Neural progenitor cell (in vitro differentiated cells): ENCODE results near the gene FMN1. TPM values are rescaled to one million over a fixed set of nuclear protein-coding genes. Genes with fewer than 3 reads are reported as not detected.

Experiments used
- DNase-seq: peaks from one replicate; pipeline ENCODE4 v3.0.0-alpha.2; 2016; ENCODE audit warnings: low spot score
- H2AFZ ChIP-seq: fragments of 200-600 bp; sonication (generic); replicated peaks from 2 replicates; pipeline ENCODE4 v1.6.1; 2016; ENCODE audit warnings: antibody characterized with exemption
- H3F3A ChIP-seq: fragments of 200-600 bp; sonication (generic); 2 replicates; pipeline ENCODE4 v1.6.1; 2016; ENCODE audit warnings: antibody characterized with exemption, low read depth
- H3K27ac ChIP-seq: fragments of 200-600 bp; sonication (generic); 2 replicates; pipeline ENCODE4 v1.5.1; 2016; ENCODE audit warnings: mild to moderate bottlenecking
- H3K27me3 ChIP-seq: fragments of 200-600 bp; sonication (generic); 2 replicates; pipeline ENCODE4 v1.6.1; 2016; ENCODE audit warnings: mild to moderate bottlenecking, moderate library complexity
- H3K36me3 ChIP-seq: fragments of 200-600 bp; sonication (generic); 2 replicates; pipeline ENCODE4 v1.5.1; 2016
- H3K4me1 ChIP-seq: fragments of 200-600 bp; sonication (generic); 2 replicates; pipeline ENCODE4 v1.6.1; 2016; ENCODE audit warnings: mixed run types
- H3K4me2 ChIP-seq: fragments of 200-600 bp; sonication (generic); 2 replicates; pipeline ENCODE4 v1.6.1; 2016
- H3K4me3 ChIP-seq: fragments of 200-600 bp; sonication (generic); 2 replicates; pipeline ENCODE4 v1.5.1; 2016
- H3K79me2 ChIP-seq: fragments of 200-600 bp; sonication (generic); 2 replicates; pipeline ENCODE4 v1.6.1; 2016; ENCODE audit warnings: low read depth
- H3K9ac ChIP-seq: fragments of 200-600 bp; sonication (generic); 2 replicates; pipeline ENCODE4 v1.6.1; 2016
- H3K9me3 ChIP-seq: fragments of 200-600 bp; sonication (generic); 2 replicates; pipeline ENCODE4 v1.5.1; 2016; ENCODE audit warnings: low read depth
- H4K20me1 ChIP-seq: fragments of 200-600 bp; sonication (generic); 2 replicates; pipeline ENCODE4 v1.6.1; 2016; ENCODE audit warnings: low read depth
- H3K27ac Mint-ChIP-seq: 3 replicates; pipeline ENCODE4 v1.8.0; 2021; ENCODE audit warnings: mixed read lengths
- H3K27me3 Mint-ChIP-seq: 2 replicates; pipeline ENCODE4 v1.8.0; 2022; ENCODE audit warnings: low read depth, mild to moderate bottlenecking, inconsistent platforms, moderate library complexity, mixed read lengths; ENCODE audit not compliant: insufficient read depth
- H3K36me3 Mint-ChIP-seq: 3 replicates; pipeline ENCODE4 v1.8.0; 2021; ENCODE audit warnings: mixed read lengths
- H3K4me1 Mint-ChIP-seq: 3 replicates; pipeline ENCODE4 v1.8.0; 2021; ENCODE audit warnings: mixed read lengths
- H3K4me3 Mint-ChIP-seq: 3 replicates; pipeline ENCODE4 v1.8.0; 2021; ENCODE audit warnings: mild to moderate bottlenecking, moderate library complexity, mixed read lengths
- H3K9me3 Mint-ChIP-seq: 3 replicates; pipeline ENCODE4 v1.8.0; 2020; ENCODE audit warnings: mixed read lengths
- EZH2 ChIP-seq: fragments of 200-600 bp; sonication (generic); IDR thresholded peaks from 2 replicates; pipeline ENCODE4 v1.6.1; 2017; ENCODE audit warnings: antibody characterized with exemption, mild to moderate bottlenecking, moderate library complexity
- EZH2phosphoT487 ChIP-seq: fragments of 200-600 bp; sonication (generic); IDR thresholded peaks from 2 replicates; pipeline ENCODE4 v1.6.1; 2017; ENCODE audit warnings: antibody characterized with exemption
- total RNA-seq: library from RNA; depleted of rRNA; stranded (reverse); fragments of >200 nt; gene quantifications from 2 replicates; pipeline ENCODE4 v1.2.3, GENCODE V29; 2015; ENCODE audit warnings: low replicate concordance
- TF ChIP-seq, protein P1 (sequence below): fragments of 200-600 bp; sonication (generic); IDR thresholded peaks from 2 replicates; pipeline ENCODE4 v1.5.1; 2017; ENCODE audit warnings: antibody characterized with exemption, mild to moderate bottlenecking

FMN1 gene, protein sequence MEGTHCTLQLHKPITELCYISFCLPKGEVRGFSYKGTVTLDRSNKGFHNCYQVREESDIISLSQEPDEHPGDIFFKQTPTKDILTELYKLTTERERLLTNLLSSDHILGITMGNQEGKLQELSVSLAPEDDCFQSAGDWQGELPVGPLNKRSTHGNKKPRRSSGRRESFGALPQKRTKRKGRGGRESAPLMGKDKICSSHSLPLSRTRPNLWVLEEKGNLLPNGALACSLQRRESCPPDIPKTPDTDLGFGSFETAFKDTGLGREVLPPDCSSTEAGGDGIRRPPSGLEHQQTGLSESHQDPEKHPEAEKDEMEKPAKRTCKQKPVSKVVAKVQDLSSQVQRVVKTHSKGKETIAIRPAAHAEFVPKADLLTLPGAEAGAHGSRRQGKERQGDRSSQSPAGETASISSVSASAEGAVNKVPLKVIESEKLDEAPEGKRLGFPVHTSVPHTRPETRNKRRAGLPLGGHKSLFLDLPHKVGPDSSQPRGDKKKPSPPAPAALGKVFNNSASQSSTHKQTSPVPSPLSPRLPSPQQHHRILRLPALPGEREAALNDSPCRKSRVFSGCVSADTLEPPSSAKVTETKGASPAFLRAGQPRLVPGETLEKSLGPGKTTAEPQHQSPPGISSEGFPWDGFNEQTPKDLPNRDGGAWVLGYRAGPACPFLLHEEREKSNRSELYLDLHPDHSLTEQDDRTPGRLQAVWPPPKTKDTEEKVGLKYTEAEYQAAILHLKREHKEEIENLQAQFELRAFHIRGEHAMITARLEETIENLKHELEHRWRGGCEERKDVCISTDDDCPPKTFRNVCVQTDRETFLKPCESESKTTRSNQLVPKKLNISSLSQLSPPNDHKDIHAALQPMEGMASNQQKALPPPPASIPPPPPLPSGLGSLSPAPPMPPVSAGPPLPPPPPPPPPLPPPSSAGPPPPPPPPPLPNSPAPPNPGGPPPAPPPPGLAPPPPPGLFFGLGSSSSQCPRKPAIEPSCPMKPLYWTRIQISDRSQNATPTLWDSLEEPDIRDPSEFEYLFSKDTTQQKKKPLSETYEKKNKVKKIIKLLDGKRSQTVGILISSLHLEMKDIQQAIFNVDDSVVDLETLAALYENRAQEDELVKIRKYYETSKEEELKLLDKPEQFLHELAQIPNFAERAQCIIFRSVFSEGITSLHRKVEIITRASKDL (N-terminal part only)
- total RNA-seq, result 2.2 and 5.7 TPM in 2 replicates

DNA sequence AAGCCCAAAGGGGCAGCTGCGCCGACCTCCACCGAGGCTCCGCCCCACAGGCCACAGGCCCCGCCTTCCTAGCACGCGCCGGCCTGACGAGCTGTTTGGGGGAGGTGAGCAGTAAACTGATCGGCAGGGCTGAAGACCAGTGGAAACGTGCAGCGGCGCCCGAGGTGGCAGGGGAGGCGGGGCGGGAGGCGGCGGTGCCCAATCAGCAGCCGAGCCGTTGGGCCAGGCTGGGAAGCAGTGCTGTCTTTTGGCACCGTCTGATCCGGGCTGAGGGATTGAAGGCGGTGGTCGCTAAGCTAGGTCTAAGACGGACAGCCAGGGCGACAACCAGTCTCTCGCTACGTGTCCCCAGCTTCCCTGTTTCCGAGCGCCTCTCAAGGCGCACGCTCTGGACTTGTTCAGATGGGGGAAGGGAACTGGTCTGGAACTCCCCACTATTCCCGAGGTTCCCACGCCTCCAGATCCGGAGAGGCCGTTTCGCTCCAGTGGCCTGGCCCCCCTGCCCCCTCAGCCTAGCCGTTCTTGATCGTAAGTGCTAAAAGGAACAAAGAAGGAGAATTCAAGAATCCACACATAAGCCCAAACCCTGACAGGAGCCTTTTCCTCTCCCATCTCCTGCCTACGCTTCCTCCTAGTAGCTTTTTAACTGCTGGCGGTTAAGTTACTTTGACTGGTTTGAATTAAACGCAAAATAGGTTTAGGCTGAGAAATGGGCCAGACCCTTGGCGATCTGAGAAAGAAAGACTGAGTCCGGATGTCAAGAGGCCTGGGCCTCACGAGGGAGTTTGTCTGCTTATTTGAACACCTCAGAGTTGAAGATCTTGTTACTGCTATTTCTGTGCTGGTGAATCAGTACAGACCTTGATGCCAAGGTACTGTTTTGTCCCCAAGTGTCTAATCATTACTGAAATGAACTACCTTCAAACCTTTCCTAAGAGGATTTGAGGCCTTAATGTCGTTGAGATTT is at the start of gene FMN1:
Gene FMN1 (minus strand): TSS at position 11 of the 967 bp plus-strand sequence. CDS start 39,800 bp downstream, outside the sequence.
- Histone ChIP-seq H3K36me3 (no peaks in the 10 kb centered on the region), H3K9me3 (no peaks in the 10 kb centered on the region), H3K4me1 (peaks cover 27% of the 10 kb centered on the region), H4K20me1 (no peaks in the 10 kb centered on the region), H3K9ac (no peak within 1 kb of the TSS), H3K4me3 (peak within 1 kb of the TSS; percentile 53), H3K4me2 (peak within 1 kb of the TSS; percentile 79), H3K79me2 (no peaks in the 10 kb centered on the region), H3F3A (peaks cover 26% of the 10 kb centered on the region), H2AFZ (peak within 1 kb of the TSS; percentile 85), H3K27me3 (no peaks in the 10 kb centered on the region), H3K27ac (no peak within 1 kb of the TSS)
- Mint-ChIP-seq H3K27me3 (peaks cover 6% of the 10 kb centered on the region), H3K36me3 (no peaks in the 10 kb centered on the region), H3K4me1 (peaks cover 41% of the 10 kb centered on the region), H3K27ac (peak within 1 kb of the TSS; percentile 23), H3K9me3 (no peaks in the 10 kb centered on the region), H3K4me3 (peak within 1 kb of the TSS; percentile 91)
- no peak for TF ChIP-seq EZH2phosphoT487
- TF ChIP-seq EZH2, result no peak
- TF ChIP-seq, protein P1, sequence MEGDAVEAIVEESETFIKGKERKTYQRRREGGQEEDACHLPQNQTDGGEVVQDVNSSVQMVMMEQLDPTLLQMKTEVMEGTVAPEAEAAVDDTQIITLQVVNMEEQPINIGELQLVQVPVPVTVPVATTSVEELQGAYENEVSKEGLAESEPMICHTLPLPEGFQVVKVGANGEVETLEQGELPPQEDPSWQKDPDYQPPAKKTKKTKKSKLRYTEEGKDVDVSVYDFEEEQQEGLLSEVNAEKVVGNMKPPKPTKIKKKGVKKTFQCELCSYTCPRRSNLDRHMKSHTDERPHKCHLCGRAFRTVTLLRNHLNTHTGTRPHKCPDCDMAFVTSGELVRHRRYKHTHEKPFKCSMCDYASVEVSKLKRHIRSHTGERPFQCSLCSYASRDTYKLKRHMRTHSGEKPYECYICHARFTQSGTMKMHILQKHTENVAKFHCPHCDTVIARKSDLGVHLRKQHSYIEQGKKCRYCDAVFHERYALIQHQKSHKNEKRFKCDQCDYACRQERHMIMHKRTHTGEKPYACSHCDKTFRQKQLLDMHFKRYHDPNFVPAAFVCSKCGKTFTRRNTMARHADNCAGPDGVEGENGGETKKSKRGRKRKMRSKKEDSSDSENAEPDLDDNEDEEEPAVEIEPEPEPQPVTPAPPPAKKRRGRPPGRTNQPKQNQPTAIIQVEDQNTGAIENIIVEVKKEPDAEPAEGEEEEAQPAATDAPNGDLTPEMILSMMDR, result no peak
- DNase-seq, result peak; percentile 98

DNA sequence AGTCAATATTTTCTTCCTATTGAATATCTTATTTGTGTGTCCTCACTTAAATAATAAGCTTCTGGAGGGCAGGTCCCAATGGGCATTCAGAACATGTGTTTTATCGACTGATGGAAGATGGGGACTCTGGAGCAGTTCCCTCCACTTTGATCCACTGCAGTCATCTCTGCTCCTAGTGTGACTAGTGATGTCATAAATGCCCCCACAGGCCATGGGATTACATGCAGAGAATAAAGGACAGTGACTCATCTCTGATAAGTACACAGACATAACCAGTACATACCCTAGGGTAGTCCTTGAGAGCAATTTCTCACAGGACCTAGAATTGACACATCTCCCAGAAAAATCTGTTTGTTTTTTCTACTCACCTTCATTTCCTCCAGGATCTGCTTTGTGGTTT is 49.4 kb upstream of the FMN1 start:
- H3K4me1 ChIP-seq, result peaks cover 6% of the 10 kb centered on the region
- peaks cover 28% of the 10 kb centered on the region for H3K4me1 Mint-ChIP-seq
- no peak for TF ChIP-seq EZH2phosphoT487
- TF ChIP-seq, protein P1, result no peak
- no peak for TF ChIP-seq EZH2
- no peaks in the 10 kb centered on the region for H3K36me3 Mint-ChIP-seq
- H2AFZ ChIP-seq, result no peak overlapping the region
- no peaks in the 10 kb centered on the region for H3K36me3 ChIP-seq
- no peak for DNase-seq
- H3F3A ChIP-seq, result no peaks in the 10 kb centered on the region
- no peaks in the 10 kb centered on the region for H4K20me1 ChIP-seq
- peaks cover 2% of the 10 kb centered on the region for H3K27me3 Mint-ChIP-seq
- H3K4me3 ChIP-seq, result no peak overlapping the region
- H3K4me2 ChIP-seq, result no peak overlapping the region
- no peaks in the 10 kb centered on the region for H3K9me3 ChIP-seq
- H3K9me3 Mint-ChIP-seq, result no peaks in the 10 kb centered on the region
- H3K4me3 Mint-ChIP-seq, result no peak overlapping the region
- no peaks in the 10 kb centered on the region for H3K79me2 ChIP-seq
- H3K27me3 ChIP-seq, result no peaks in the 10 kb centered on the region
- H3K27ac ChIP-seq, result no peak overlapping the region
- H3K27ac Mint-ChIP-seq, result no peak overlapping the region
- H3K9ac ChIP-seq, result no peak overlapping the region

DNA sequence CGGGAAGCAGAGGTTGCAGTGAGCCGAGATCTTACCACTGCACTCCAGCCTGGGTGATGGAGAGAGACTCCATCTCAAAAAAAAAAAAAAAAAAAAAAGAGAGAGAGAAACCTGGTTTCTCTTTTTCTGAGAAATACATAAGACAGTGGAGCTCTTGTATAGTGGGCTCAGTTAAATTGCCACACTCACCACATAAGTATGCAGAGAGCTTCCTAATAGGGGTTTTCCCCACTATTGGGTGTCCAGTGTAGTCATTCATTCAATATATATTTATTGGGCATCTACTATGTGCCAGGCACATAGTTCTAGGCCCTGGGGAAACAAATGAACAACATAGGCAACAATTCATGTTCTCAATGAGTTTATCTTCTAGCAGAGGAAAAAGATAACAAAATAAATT is 48.9 kb upstream of the FMN1 start:
- H3K4me3 ChIP-seq, result no peak overlapping the region
- no peaks in the 10 kb centered on the region for H3F3A ChIP-seq
- H3K4me2 ChIP-seq, result no peak overlapping the region
- peaks cover 28% of the 10 kb centered on the region for H3K4me1 Mint-ChIP-seq
- peaks cover 2% of the 10 kb centered on the region for H3K27me3 Mint-ChIP-seq
- H4K20me1 ChIP-seq, result no peaks in the 10 kb centered on the region
- TF ChIP-seq EZH2phosphoT487 (no peak), EZH2 (no peak)
- TF ChIP-seq, protein P1, result no peak
- no peaks in the 10 kb centered on the region for H3K79me2 ChIP-seq
- no peak overlapping the region for H3K4me3 Mint-ChIP-seq
- H3K9me3 ChIP-seq, result no peaks in the 10 kb centered on the region
- H2AFZ ChIP-seq, result no peak overlapping the region
- H3K9me3 Mint-ChIP-seq, result no peaks in the 10 kb centered on the region
- H3K4me1 ChIP-seq, result peaks cover 6% of the 10 kb centered on the region
- H3K9ac ChIP-seq, result no peak overlapping the region
- no peak overlapping the region for H3K27ac ChIP-seq
- H3K27me3 ChIP-seq, result no peaks in the 10 kb centered on the region
- H3K27ac Mint-ChIP-seq, result no peak overlapping the region
- no peaks in the 10 kb centered on the region for H3K36me3 Mint-ChIP-seq
- no peaks in the 10 kb centered on the region for H3K36me3 ChIP-seq
- DNase-seq, result no peak
